H1 (cell line): ENCODE results near the gene RNF31. TPM values are rescaled to one million over a fixed set of nuclear protein-coding genes. Genes with fewer than 3 reads are reported as not detected.

Experiments
- ATF2 ChIP-seq: IDR thresholded peaks from 2 replicates; pipeline ENCODE4 v1.6.1; 2012; ENCODE audit warnings: low read length, inconsistent platforms
- CBX5 ChIP-seq: fragments of 300-800, 300-1000 bp; sonication (generic); IDR thresholded peaks from 2 replicates; pipeline ENCODE4 v1.7.1; 2016; ENCODE audit warnings: antibody characterized with exemption, low read length, low read depth
- CHD7 ChIP-seq: fragments of 300-600 bp; sonication (generic); IDR thresholded peaks from 2 replicates; pipeline ENCODE4 v1.7.1; 2012; ENCODE audit warnings: low read length, moderate library complexity, mild to moderate bottlenecking, inconsistent platforms; ENCODE audit not compliant: insufficient replicate concordance
- polyA plus RNA-seq, 7 experiments: library from polyadenylated mRNA; depleted of rRNA in 3 of 7; stranded (reverse) in 5 of 7; unstranded in 2 of 7; fragments of >200 nt in 5 of 7; fragments of 200-250 nt in 2 of 7; gene quantifications; 1 replicate in 5 of 7; 2 replicates in 1 of 7; 4 replicates in 1 of 7; pipeline versions ENCODE4 v1.2.1 to v1.2.3, GENCODE V29; 2011 to 2013; ENCODE audit warnings: missing spikeins in 2 of 7, mixed read lengths in 2 of 7
- total RNA-seq: library from RNA; stranded (reverse); fragmentation: NEBNext Ultra II Directional; extraction: Animal tissue kit (Norgen Biotek cat#: 25700); gene quantifications from 2 replicates; pipeline ENCODE4 v1.2.1, GENCODE V29; 2021

Gene RNF31
- total and polyA plus RNA-seq, 2 of the 8 experiments (the other 6 are each of a cell fraction or from before 2014, with no cell fraction given), result 17.5 to 72.0 TPM

- TF ChIP-seq CHD7, result no peak
- no peak for TF ChIP-seq CBX5
- no peak for TF ChIP-seq ATF2
These were observed 10.4 kb upstream of the RNF31 start (continued) for GRCh38 chr14:24136684-24137528.
